ENCODE results near the gene SETD2. TPM values are rescaled to one million over a fixed set of nuclear protein-coding genes. Genes with fewer than 3 reads are reported as not detected.

Gene SETD2
- total RNA-seq, 3 donors from 2014 or later (not counting 1 experiment from before 2014, with no cell fraction given), result 86.5 to 104 (median 95.9) TPM

DNA sequence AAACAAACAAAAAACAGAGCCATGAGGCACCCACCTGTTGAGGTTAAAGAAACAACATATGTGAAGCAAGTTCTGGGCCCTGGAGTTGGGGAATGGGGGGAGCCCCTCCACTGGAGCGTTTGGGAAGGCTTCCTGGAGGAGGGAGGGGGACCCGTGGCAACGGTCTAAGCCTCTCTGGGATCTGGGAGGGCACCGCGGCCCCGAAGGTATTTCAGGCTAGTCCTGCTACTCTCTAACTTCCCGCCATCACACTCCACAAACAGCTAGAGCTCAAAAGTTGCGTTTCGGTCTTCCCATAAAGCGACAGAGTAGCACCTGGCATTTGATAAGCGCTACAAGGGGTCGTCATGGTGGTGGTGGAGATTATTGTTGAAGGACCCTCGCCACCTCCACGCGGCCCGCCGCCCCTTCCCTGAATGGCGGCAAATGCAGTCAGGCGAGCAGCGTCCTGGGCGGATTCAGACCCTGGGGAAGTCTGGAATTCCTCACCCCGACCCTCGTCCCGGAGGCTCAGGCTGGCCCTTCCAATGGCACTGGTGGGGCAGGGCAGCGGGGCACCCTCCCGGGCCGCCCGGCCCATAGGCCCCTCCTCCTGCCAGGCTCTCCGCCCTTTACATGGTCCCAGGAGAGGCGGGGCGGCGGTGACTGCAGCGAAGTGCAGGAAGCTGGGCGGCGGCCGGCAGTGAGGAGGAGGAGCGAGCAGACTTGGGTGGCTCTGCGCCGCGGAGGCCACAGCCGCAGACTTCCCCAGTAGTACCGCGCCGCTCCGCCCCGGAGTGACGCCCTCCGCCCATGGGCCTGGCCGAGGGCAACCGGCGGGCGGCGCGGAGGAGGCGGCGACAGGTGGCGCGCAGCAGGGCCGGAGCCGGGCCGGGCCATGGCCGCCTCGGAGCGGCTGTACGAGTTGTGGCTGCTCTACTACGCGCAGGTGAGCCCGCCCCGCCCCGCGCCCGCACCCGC, 184.6 kb downstream of the SETD2 start, which contains the start of gene NBEAL2:
Gene NBEAL2 (plus strand): TSS at position 682 of the 960 bp plus-strand sequence. CDS start 196 bp downstream, at position 878.
- Mint-ChIP-seq H3K36me3 (no peaks in the 10 kb centered on the region), H3K4me1 (peaks cover 45 to 65% of the 10 kb centered on the region in 2 donors), H3K27ac (peak within 1 kb of the TSS; percentile 94), H3K27me3 (ENCODE audit: low read depth in 2 of 2) (no peaks in the 10 kb centered on the region), H3K9me3 (no peaks in the 10 kb centered on the region), H3K4me3 (peak within 1 kb of the TSS; percentile 90)
- peak; percentile 73 to 91 (median 79) for ATAC-seq
- TF ChIP-seq, protein P1, sequence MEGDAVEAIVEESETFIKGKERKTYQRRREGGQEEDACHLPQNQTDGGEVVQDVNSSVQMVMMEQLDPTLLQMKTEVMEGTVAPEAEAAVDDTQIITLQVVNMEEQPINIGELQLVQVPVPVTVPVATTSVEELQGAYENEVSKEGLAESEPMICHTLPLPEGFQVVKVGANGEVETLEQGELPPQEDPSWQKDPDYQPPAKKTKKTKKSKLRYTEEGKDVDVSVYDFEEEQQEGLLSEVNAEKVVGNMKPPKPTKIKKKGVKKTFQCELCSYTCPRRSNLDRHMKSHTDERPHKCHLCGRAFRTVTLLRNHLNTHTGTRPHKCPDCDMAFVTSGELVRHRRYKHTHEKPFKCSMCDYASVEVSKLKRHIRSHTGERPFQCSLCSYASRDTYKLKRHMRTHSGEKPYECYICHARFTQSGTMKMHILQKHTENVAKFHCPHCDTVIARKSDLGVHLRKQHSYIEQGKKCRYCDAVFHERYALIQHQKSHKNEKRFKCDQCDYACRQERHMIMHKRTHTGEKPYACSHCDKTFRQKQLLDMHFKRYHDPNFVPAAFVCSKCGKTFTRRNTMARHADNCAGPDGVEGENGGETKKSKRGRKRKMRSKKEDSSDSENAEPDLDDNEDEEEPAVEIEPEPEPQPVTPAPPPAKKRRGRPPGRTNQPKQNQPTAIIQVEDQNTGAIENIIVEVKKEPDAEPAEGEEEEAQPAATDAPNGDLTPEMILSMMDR (IDR thresholded peaks at IDR 0.05), result no peak
- Histone ChIP-seq H3K27me3 (ENCODE audit: control insufficient read depth, insufficient read depth, low read length) (no peaks in the 10 kb centered on the region), H3K9me3 (ENCODE audit: control insufficient read depth, insufficient read depth, low read length) (no peaks in the 10 kb centered on the region), H3K4me1 (ENCODE audit: control insufficient read depth, insufficient read depth, low read length) (peaks cover 85% of the 10 kb centered on the region), H3K27ac (ENCODE audit: low read length) (peak within 1 kb of the TSS; percentile 89), H3K4me3 (ENCODE audit: low read length) (peak within 1 kb of the TSS; percentile 89), H3K36me3 (ENCODE audit: control insufficient read depth, insufficient read depth, low read length) (no peaks in the 10 kb centered on the region)
- WGBS (ENCODE audit: insufficient coverage), result under 1% methylated on average over 73 of the region's 73 CpGs
- intact Hi-C loops (cut with micrococcal nuclease), result loop anchor here (1.0 to 5.0 kb wide), 5 partner anchors 8 to 186 kb away; partner anchors contain the start of gene SETD2
- DNase-seq, result peak; percentile 93 to 97

DNA sequence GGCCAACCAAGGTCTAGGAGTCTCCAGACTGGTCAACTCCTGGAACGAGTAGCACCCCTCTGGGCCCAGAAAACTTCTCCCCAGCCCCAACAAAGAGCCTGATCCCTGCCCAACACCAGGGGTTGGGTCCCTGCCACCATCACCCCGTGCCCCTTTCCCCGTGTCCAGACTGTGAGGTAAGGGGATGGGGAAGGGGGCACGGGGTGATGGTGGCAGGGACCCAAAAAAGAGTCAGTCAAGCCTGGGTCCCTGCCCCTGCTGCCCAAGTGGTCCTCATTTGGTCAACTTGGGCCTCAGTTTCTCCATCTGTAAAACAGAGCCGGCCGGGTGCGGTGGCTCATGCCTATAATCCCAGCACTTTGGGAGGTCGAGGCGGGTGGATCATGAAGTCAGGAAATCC, 185.5 kb downstream of the SETD2 start:
- 88% methylated on average over 9 of the region's 9 CpGs for WGBS (ENCODE audit: insufficient coverage)
- Histone ChIP-seq H3K9me3 (ENCODE audit: control insufficient read depth, insufficient read depth, low read length) (no peaks in the 10 kb centered on the region), H3K27me3 (ENCODE audit: control insufficient read depth, insufficient read depth, low read length) (no peaks in the 10 kb centered on the region), H3K4me3 (ENCODE audit: low read length) (no peak overlapping the region), H3K36me3 (ENCODE audit: control insufficient read depth, insufficient read depth, low read length) (no peaks in the 10 kb centered on the region), H3K27ac (ENCODE audit: low read length) (peak overlapping the region; percentile 4), H3K4me1 (ENCODE audit: control insufficient read depth, insufficient read depth, low read length) (peaks cover 79% of the 10 kb centered on the region)
- no peaks in the 10 kb centered on the region for H3K36me3 Mint-ChIP-seq
- no peak for DNase-seq
- TF ChIP-seq, protein P1 (IDR thresholded peaks at IDR 0.05), result no peak
- H3K27ac Mint-ChIP-seq, result peak overlapping the region; percentile 94
- H3K4me1 Mint-ChIP-seq, result peaks cover 52 to 67% of the 10 kb centered on the region in 2 donors
- ATAC-seq, result no peak
- no peaks in the 10 kb centered on the region for H3K9me3 Mint-ChIP-seq
- intact Hi-C loops (cut with micrococcal nuclease), result loop anchor here (2.0 to 5.0 kb wide), 3 partner anchors 50 to 186 kb away; partner anchors contain the start of gene SETD2
- peak overlapping the region; percentile 96 for H3K4me3 Mint-ChIP-seq
- H3K27me3 Mint-ChIP-seq (ENCODE audit: low read depth in 2 of 2), result no peaks in the 10 kb centered on the region

DNA sequence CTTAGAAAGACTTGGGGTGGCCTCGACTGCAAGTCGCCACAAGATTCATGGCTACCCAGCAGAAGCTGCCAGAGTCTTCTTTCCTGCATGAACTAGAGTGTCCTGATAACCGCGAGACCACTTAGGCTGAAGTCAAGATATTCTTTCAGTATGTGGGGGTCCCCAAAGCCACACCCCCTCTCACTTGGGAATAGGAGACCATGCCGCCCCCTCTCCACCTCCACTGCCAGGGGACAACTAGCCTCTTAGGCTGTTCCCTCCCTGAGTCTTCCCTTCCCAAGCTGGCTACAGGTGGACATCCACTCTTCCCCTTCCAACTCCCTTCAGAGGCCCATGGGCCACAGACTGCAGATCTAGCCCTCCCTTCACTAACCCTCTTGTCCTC, 186.1 kb downstream of the SETD2 start:
- WGBS (ENCODE audit: insufficient coverage), result 95% methylated on average over 5 of the region's 5 CpGs
- no peak overlapping the region for H3K4me3 ChIP-seq (ENCODE audit: low read length)
- H3K36me3 ChIP-seq (ENCODE audit: control insufficient read depth, insufficient read depth, low read length), result no peaks in the 10 kb centered on the region
- TF ChIP-seq, protein P1 (IDR thresholded peaks at IDR 0.05), result no peak
- H3K27me3 Mint-ChIP-seq (ENCODE audit: low read depth in 2 of 2), result no peaks in the 10 kb centered on the region
- intact Hi-C loops (cut with micrococcal nuclease), result loop anchor here (2.0 to 5.0 kb wide), 3 partner anchors 49 to 187 kb away; partner anchors contain the start of gene SETD2
- H3K36me3 Mint-ChIP-seq, result no peaks in the 10 kb centered on the region
- peaks cover 76% of the 10 kb centered on the region for H3K4me1 ChIP-seq (ENCODE audit: control insufficient read depth, insufficient read depth, low read length)
- peak overlapping the region; percentile 94 for H3K27ac Mint-ChIP-seq
- ATAC-seq, result no peak
- H3K27ac ChIP-seq (ENCODE audit: low read length), result no peak overlapping the region
- H3K4me1 Mint-ChIP-seq, result peaks cover 54 to 67% of the 10 kb centered on the region in 2 donors
- H3K4me3 Mint-ChIP-seq, result peak overlapping the region; percentile 96
- no peak for DNase-seq
- no peaks in the 10 kb centered on the region for H3K9me3 ChIP-seq (ENCODE audit: control insufficient read depth, insufficient read depth, low read length)
- H3K27me3 ChIP-seq (ENCODE audit: control insufficient read depth, insufficient read depth, low read length), result no peaks in the 10 kb centered on the region
- H3K9me3 Mint-ChIP-seq, result no peaks in the 10 kb centered on the region

All from natural killer cell (primary cell).